Mucosa of gallbladder (tissue), 1 donor: ENCODE results near the gene RIBC2. TPM values are rescaled to one million over a fixed set of nuclear protein-coding genes. Genes with fewer than 3 reads are reported as not detected.
A peak's percentile ranks its signal among the peaks of the same experiment; 100 is the strongest.
"Not testable (repeated sequence)": the region's sequence is repeated elsewhere in the genome, so short reads cannot be mapped to it uniquely, and the experiment has no call there.

ENCODE experiments used
- DNase-seq: peaks from one replicate; pipeline ENCODE4 v3.0.0-alpha.2; 2020; ENCODE audit warnings: low spot score
- total RNA-seq: library from RNA; stranded (reverse); gene quantifications from one replicate; pipeline ENCODE4 v1.2.1, GENCODE V29; 2021
- donor health status: DM: no; HTN: no; CAD: no.

The RIBC2 gene
- total RNA-seq, 1 donor from 2014 or later = 2.9 TPM

GRCh38 chr22:45424241-45424731 is 10.8 kb downstream of the RIBC2 start:
- DNase-seq = peak; percentile 85

GRCh38 chr22:45425101-45425500 is 11.6 kb downstream of the RIBC2 start:
- DNase-seq = no peak

GRCh38 chr22:45425531-45426265 is 12.2 kb downstream of the RIBC2 start:
- DNase-seq = no peak

- DNase-seq = no peak
These were observed 12.9 kb downstream of the RIBC2 start for GRCh38 chr22:45426387-45426786.

- no peak for DNase-seq
These were observed 13.6 kb downstream of the RIBC2 start for GRCh38 chr22:45427114-45427513.

- no peak for DNase-seq
These were observed 15.2 kb downstream of the RIBC2 start for GRCh38 chr22:45428391-45429385.

- no peak for DNase-seq
These were observed 15.9 kb downstream of the RIBC2 start for GRCh38 chr22:45429424-45429823.

GRCh38 chr22:45429981-45430775 is 16.7 kb downstream of the RIBC2 start:
- DNase-seq = no peak

- no peak for DNase-seq
These were observed 17.4 kb downstream of the RIBC2 start for GRCh38 chr22:45430871-45431270.

GRCh38 chr22:45434981-45435380 is 21.5 kb downstream of the RIBC2 start:
- no peak for DNase-seq

- peak; percentile 92 for DNase-seq
These were observed 22.1 kb downstream of the RIBC2 start for GRCh38 chr22:45435544-45436139.

GRCh38 chr22:45436871-45437517 is 23.5 kb downstream of the RIBC2 start:
- not testable (repeated sequence) for DNase-seq

GRCh38 chr22:45438336-45438735 is 24.8 kb downstream of the RIBC2 start:
- no peak for DNase-seq

GRCh38 chr22:45440688-45441087 is 27.2 kb downstream of the RIBC2 start:
- not testable (repeated sequence) for DNase-seq

- peak; percentile 60 for DNase-seq
These were observed 27.6 kb downstream of the RIBC2 start for GRCh38 chr22:45441138-45441537.

GRCh38 chr22:45442116-45442515 is 28.6 kb downstream of the RIBC2 start:
- no peak for DNase-seq

- DNase-seq = no peak
These were observed 30.7 kb downstream of the RIBC2 start for GRCh38 chr22:45444168-45444567.

- DNase-seq = no peak
These were observed 31.7 kb downstream of the RIBC2 start for GRCh38 chr22:45445031-45445710.

GRCh38 chr22:45446216-45446615 is 32.7 kb downstream of the RIBC2 start:
- DNase-seq = no peak

- DNase-seq = not testable (repeated sequence)
These were observed 34.1 kb downstream of the RIBC2 start for GRCh38 chr22:45447596-45447995.
